Calu3 (cell line): ENCODE results near the gene LUZP2. TPM values are rescaled to one million over a fixed set of nuclear protein-coding genes. Genes with fewer than 3 reads are reported as not detected.

Source experiments
- BruUV-seq: library from RNA; stranded (reverse); fragments of 400-500 nt; replicated peaks from 2 replicates; lab custom pipeline; 2021; lab: Mats Ljungman, UMichigan
- CTCF ChIA-PET: fragments of 300-600 bp; sonication (Branson Sonifier 250); formaldehyde crosslinking; loops from one replicate; lab custom pipeline; 2022; ENCODE audit warnings: antibody characterized with exemption; lab: Charles Lee
- DNase-seq: peaks from one replicate; pipeline ENCODE4 v3.0.0; 2022
- H3K27ac Mint-ChIP-seq: one replicate; pipeline ENCODE4 v1.8.0; 2022; ENCODE audit warnings: mixed read lengths; ENCODE audit not compliant: unreplicated experiment
- H3K27me3 Mint-ChIP-seq: one replicate; pipeline ENCODE4 v1.8.0; 2022; ENCODE audit warnings: mixed read lengths; ENCODE audit not compliant: unreplicated experiment
- H3K36me3 Mint-ChIP-seq: one replicate; pipeline ENCODE4 v1.8.0; 2022; ENCODE audit warnings: mild to moderate bottlenecking, moderate library complexity, mixed read lengths; ENCODE audit not compliant: insufficient read depth, unreplicated experiment
- H3K4me1 Mint-ChIP-seq: one replicate; pipeline ENCODE4 v1.8.0; 2022; ENCODE audit warnings: mild to moderate bottlenecking, low read depth, mixed read lengths; ENCODE audit not compliant: unreplicated experiment
- H3K4me3 Mint-ChIP-seq: one replicate; pipeline ENCODE4 v1.8.0; 2022; ENCODE audit warnings: mild to moderate bottlenecking, low read depth, moderate library complexity, mixed read lengths; ENCODE audit not compliant: unreplicated experiment
- H3K9me3 Mint-ChIP-seq: one replicate; pipeline ENCODE4 v1.8.0; 2022; ENCODE audit warnings: low read depth, mixed read lengths; ENCODE audit not compliant: unreplicated experiment
- intact Hi-C: fragments of 100-400 bp; cut with micrococcal nuclease; formaldehyde crosslinking; loops from one replicate; pipeline ENCODE4 v1.10.0; 2022; ENCODE audit not compliant: unreplicated experiment
- total RNA-seq: library from RNA; stranded (reverse); gene quantifications from 2 replicates; pipeline ENCODE4 v1.2.3, GENCODE V29; 2022
- TF ChIP-seq, protein P1 (sequence below): fragments of 200-600 bp; IDR thresholded peaks from one replicate; pipeline ENCODE4 v1.8.0; 2022; ENCODE audit warnings: antibody characterized with exemption; ENCODE audit not compliant: unreplicated experiment

LUZP2 gene
- total RNA-seq, 1 experiment from 2014 or later = 0.73 TPM

DNA sequence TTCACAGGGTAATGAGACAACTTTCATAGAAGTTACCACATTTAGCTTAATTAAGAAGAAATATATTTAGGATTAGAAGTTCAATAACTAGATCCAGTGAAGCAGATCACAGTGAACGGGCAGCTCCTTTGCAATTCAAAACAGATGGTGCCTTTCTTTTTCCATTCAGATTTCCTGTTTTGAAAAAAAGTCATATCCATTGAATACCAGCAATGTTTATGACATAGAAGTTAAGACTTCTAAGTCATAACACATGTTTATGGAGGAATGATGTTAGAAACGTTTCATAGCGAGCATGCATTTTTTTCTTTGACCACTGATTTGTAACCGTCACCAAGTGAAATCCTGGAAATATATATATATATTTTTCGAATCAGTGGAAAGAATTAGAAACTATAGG is 24.7 kb downstream of the LUZP2 start:
- no peaks in the 10 kb centered on the region for H3K36me3 Mint-ChIP-seq
- H3K4me1 Mint-ChIP-seq = no peaks in the 10 kb centered on the region
- BruUV-seq = no TSS peak
- CTCF ChIA-PET = no interaction called here
- TF ChIP-seq, protein P1, sequence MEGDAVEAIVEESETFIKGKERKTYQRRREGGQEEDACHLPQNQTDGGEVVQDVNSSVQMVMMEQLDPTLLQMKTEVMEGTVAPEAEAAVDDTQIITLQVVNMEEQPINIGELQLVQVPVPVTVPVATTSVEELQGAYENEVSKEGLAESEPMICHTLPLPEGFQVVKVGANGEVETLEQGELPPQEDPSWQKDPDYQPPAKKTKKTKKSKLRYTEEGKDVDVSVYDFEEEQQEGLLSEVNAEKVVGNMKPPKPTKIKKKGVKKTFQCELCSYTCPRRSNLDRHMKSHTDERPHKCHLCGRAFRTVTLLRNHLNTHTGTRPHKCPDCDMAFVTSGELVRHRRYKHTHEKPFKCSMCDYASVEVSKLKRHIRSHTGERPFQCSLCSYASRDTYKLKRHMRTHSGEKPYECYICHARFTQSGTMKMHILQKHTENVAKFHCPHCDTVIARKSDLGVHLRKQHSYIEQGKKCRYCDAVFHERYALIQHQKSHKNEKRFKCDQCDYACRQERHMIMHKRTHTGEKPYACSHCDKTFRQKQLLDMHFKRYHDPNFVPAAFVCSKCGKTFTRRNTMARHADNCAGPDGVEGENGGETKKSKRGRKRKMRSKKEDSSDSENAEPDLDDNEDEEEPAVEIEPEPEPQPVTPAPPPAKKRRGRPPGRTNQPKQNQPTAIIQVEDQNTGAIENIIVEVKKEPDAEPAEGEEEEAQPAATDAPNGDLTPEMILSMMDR = no peak
- H3K27me3 Mint-ChIP-seq = no peaks in the 10 kb centered on the region
- intact Hi-C loops = no loop called here
- no peak overlapping the region for H3K4me3 Mint-ChIP-seq
- H3K27ac Mint-ChIP-seq = no peak overlapping the region
- no peaks in the 10 kb centered on the region for H3K9me3 Mint-ChIP-seq
- DNase-seq = no peak

DNA sequence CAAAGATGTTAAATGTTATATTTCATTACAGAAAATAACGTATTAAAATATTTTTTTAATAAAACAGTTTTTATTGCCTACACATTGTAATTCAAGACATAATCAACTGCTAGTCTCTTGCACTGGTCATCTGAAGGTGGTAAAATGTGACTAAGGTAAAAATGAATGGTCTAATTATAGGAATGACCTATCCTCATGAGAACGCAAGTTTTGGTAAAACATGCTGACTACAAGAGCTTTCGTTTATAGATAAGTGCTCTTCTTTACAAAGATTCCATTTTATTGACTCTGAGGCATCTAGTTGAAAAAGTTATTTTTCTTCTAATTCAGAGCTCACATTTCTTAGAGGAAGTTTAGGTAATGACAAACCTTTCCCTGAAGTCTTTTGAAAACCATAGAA is 27.3 kb downstream of the LUZP2 start:
- no TSS peak for BruUV-seq
- intact Hi-C loops = no loop called here
- H3K4me1 Mint-ChIP-seq = no peaks in the 10 kb centered on the region
- TF ChIP-seq, protein P1 = no peak
- no peak overlapping the region for H3K4me3 Mint-ChIP-seq
- H3K9me3 Mint-ChIP-seq = no peaks in the 10 kb centered on the region
- DNase-seq = no peak
- CTCF ChIA-PET = no interaction called here
- no peak overlapping the region for H3K27ac Mint-ChIP-seq
- H3K27me3 Mint-ChIP-seq = no peaks in the 10 kb centered on the region
- no peaks in the 10 kb centered on the region for H3K36me3 Mint-ChIP-seq

DNA sequence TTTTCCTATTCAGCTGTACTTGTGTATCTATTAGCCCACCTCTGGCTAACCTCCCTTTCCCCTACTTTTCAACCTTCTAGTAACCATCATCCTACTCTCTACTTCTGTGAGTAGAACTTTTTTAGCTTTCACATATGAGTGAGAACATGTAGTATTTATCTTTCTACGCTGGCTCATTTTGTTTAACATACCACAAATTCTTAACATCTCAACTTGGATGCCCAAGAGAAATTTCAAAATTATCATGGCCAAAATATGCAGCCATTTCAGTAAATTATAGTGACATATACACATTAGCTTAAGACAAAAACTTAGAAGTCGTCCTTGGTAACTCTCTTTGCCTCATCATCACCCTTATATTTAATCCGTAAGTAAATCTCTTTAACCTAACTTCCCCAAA is 34.7 kb downstream of the LUZP2 start:
- no peaks in the 10 kb centered on the region for H3K36me3 Mint-ChIP-seq
- intact Hi-C loops = no loop called here
- no TSS peak for BruUV-seq
- H3K4me3 Mint-ChIP-seq = no peak overlapping the region
- H3K27me3 Mint-ChIP-seq = no peaks in the 10 kb centered on the region
- no peak overlapping the region for H3K27ac Mint-ChIP-seq
- CTCF ChIA-PET = no interaction called here
- TF ChIP-seq, protein P1 = no peak
- DNase-seq = no peak
- no peaks in the 10 kb centered on the region for H3K9me3 Mint-ChIP-seq
- no peaks in the 10 kb centered on the region for H3K4me1 Mint-ChIP-seq

DNA sequence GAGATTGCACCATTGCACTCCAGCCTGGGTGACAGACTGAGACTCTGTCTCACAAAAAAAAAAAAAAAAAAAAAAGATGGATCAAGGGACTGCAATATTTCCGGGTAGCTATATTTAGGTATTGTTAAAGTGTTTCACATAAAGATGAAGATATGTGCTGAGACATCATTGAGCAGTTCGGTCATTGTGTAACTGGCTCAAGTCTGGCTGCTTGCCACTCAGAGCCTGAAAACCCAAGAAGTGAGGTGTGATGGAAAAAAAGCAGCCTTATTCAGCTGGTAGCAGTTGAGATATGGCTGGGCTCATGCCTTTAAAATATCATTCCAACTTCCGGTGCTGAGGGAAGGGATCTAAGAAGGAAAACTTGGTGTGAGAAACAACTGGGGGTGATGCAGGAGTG is 46.9 kb downstream of the LUZP2 start:
- no peak overlapping the region for H3K4me3 Mint-ChIP-seq
- H3K4me1 Mint-ChIP-seq = no peaks in the 10 kb centered on the region
- BruUV-seq = no TSS peak
- no peaks in the 10 kb centered on the region for H3K27me3 Mint-ChIP-seq
- TF ChIP-seq, protein P1 = no peak
- intact Hi-C loops = no loop called here
- H3K36me3 Mint-ChIP-seq = no peaks in the 10 kb centered on the region
- CTCF ChIA-PET = no interaction called here
- peaks cover 3% of the 10 kb centered on the region for H3K9me3 Mint-ChIP-seq
- no peak for DNase-seq
- no peak overlapping the region for H3K27ac Mint-ChIP-seq
